ENCODE results near the gene UFD1.
A peak's percentile ranks its signal among the peaks of the same experiment; 100 is the strongest.
"Not testable (repeated sequence)": the region's sequence is repeated elsewhere in the genome, so short reads cannot be mapped to it uniquely, and the experiment has no call there.

The UFD1 gene

GRCh38 chr22:19446603-19447329 is 32.2 kb downstream of the UFD1 start:
- no peak for DNase-seq

- DNase-seq = not testable (repeated sequence)
Measured at GRCh38 chr22:19445279-19445982, 33.6 kb downstream of the UFD1 start.

GRCh38 chr22:19443544-19444211 is 35.3 kb downstream of the UFD1 start:
- no peak for DNase-seq

GRCh38 chr22:19442166-19442565 is 36.8 kb downstream of the UFD1 start:
- no peak for DNase-seq

GRCh38 chr22:19440411-19441195 is 38.4 kb downstream of the UFD1 start:
- DNase-seq = no peak

- DNase-seq = no peak
Measured at GRCh38 chr22:19438298-19438697, 40.7 kb downstream of the UFD1 start.

- DNase-seq = not testable (repeated sequence)
Measured at GRCh38 chr22:19436444-19437161, 42.4 kb downstream of the UFD1 start.

- no peak for DNase-seq
Measured at GRCh38 chr22:19434829-19435580, 44.0 kb downstream of the UFD1 start.

- no peak for DNase-seq
Measured at GRCh38 chr22:19434401-19434800, 44.6 kb downstream of the UFD1 start.

GRCh38 chr22:19432133-19432851 is 46.7 kb downstream of the UFD1 start, which contains the start of gene MRPL40:
Gene MRPL40 (plus strand): TSS chr22:19432545. CDS start chr22:19432555, 10 bp downstream.
- DNase-seq = peak; percentile 91

- peak; percentile 57 for DNase-seq
Measured at GRCh38 chr22:19431649-19432132, 47.3 kb downstream of the UFD1 start, which contains the start of gene HIRA. Gene HIRA (minus strand): TSS chr22:19431733. CDS start chr22:19431476, 257 bp downstream.

GRCh38 chr22:19430890-19431541 is 48.0 kb downstream of the UFD1 start:
- DNase-seq = no peak

GRCh38 chr22:19429950-19430889 is 48.8 kb downstream of the UFD1 start:
- DNase-seq = no peak

- no peak for DNase-seq
Measured at GRCh38 chr22:19424186-19424500, 54.9 kb downstream of the UFD1 start.

- no peak for DNase-seq
Measured at GRCh38 chr22:19422440-19423301, 56.3 kb downstream of the UFD1 start.

GRCh38 chr22:19420321-19420720 is 58.7 kb downstream of the UFD1 start:
- DNase-seq = no peak

GRCh38 chr22:19419464-19420178 is 59.4 kb downstream of the UFD1 start:
- no peak for DNase-seq

Data from NCI-H774 (cell line).